Glutamatergic neuron (in vitro differentiated cells): ENCODE results near the gene DCTN5. TPM values are rescaled to one million over a fixed set of nuclear protein-coding genes. Genes with fewer than 3 reads are reported as not detected.

Experiments used
- DNase-seq: peaks from one replicate; pipeline ENCODE4 v3.0.0; 2022
- H3K27ac Mint-ChIP-seq: one replicate; pipeline ENCODE4 v1.8.0; 2020; ENCODE audit warnings: mild to moderate bottlenecking, mixed read lengths, inconsistent platforms; ENCODE audit not compliant: unreplicated experiment
- H3K27me3 Mint-ChIP-seq: one replicate; pipeline ENCODE4 v1.8.0; 2020; ENCODE audit warnings: mild to moderate bottlenecking, moderate library complexity, mixed read lengths, inconsistent platforms; ENCODE audit not compliant: unreplicated experiment
- H3K36me3 Mint-ChIP-seq: one replicate; pipeline ENCODE4 v1.8.0; 2020; ENCODE audit warnings: mild to moderate bottlenecking, mixed read lengths, inconsistent platforms; ENCODE audit not compliant: unreplicated experiment
- H3K4me1 Mint-ChIP-seq: one replicate; pipeline ENCODE4 v1.8.0; 2020; ENCODE audit warnings: mild to moderate bottlenecking, low read depth, mixed read lengths, inconsistent platforms; ENCODE audit not compliant: unreplicated experiment
- H3K4me3 Mint-ChIP-seq: one replicate; pipeline ENCODE4 v1.8.0; 2020; ENCODE audit warnings: mild to moderate bottlenecking, mixed read lengths, inconsistent platforms; ENCODE audit not compliant: unreplicated experiment
- H3K9me3 Mint-ChIP-seq: one replicate; pipeline ENCODE4 v1.8.0; 2020; ENCODE audit warnings: mild to moderate bottlenecking, moderate library complexity, mixed read lengths, inconsistent platforms; ENCODE audit not compliant: unreplicated experiment
- CTCF ChIP-seq: fragments of 200-600 bp; sonication (generic); IDR thresholded peaks from one replicate; pipeline ENCODE4 v1.5.0; 2021; ENCODE audit not compliant: partially characterized antibody, unreplicated experiment
- total RNA-seq: library from RNA; stranded (reverse); fragmentation: NEBNext Ultra II Directional; extraction: Animal tissue kit (Norgen Biotek cat#: 25700); gene quantifications from one replicate; pipeline ENCODE4 v1.2.1, GENCODE V29; 2021; ENCODE audit not compliant: unreplicated experiment

The DCTN5 gene
- total RNA-seq, 1 donor from 2014 or later: 96.5 TPM

- Mint-ChIP-seq H3K27me3 (no peaks in the 10 kb centered on the region), H3K4me1 (no peaks in the 10 kb centered on the region), H3K36me3 (no peaks in the 10 kb centered on the region), H3K27ac (no peak overlapping the region), H3K4me3 (no peak overlapping the region), H3K9me3 (peaks cover 2% of the 10 kb centered on the region)
- no peak for DNase-seq
- no peak for TF ChIP-seq CTCF
Measured at GRCh38 chr16:23651943-23652468, 10.7 kb downstream of the DCTN5 start.

- Mint-ChIP-seq H3K36me3 (no peaks in the 10 kb centered on the region), H3K4me1 (no peaks in the 10 kb centered on the region), H3K4me3 (no peak overlapping the region), H3K9me3 (no peaks in the 10 kb centered on the region), H3K27ac (no peak overlapping the region), H3K27me3 (no peaks in the 10 kb centered on the region)
- DNase-seq: no peak
- no peak for TF ChIP-seq CTCF
Measured at GRCh38 chr16:23663918-23664317, 22.7 kb downstream of the DCTN5 start.

- H3K9me3 Mint-ChIP-seq: no peaks in the 10 kb centered on the region
- H3K4me1 Mint-ChIP-seq: no peaks in the 10 kb centered on the region
- no peak overlapping the region for H3K27ac Mint-ChIP-seq
- no peak overlapping the region for H3K4me3 Mint-ChIP-seq
- H3K36me3 Mint-ChIP-seq: no peaks in the 10 kb centered on the region
- no peak for DNase-seq
- TF ChIP-seq CTCF: no peak
- H3K27me3 Mint-ChIP-seq: no peaks in the 10 kb centered on the region
Measured at GRCh38 chr16:23666571-23667354, 25.5 kb downstream of the DCTN5 start.

- no peak overlapping the region for H3K4me3 Mint-ChIP-seq
- no peaks in the 10 kb centered on the region for H3K4me1 Mint-ChIP-seq
- no peak for DNase-seq
- no peaks in the 10 kb centered on the region for H3K36me3 Mint-ChIP-seq
- no peaks in the 10 kb centered on the region for H3K27me3 Mint-ChIP-seq
- no peaks in the 10 kb centered on the region for H3K9me3 Mint-ChIP-seq
- H3K27ac Mint-ChIP-seq: no peak overlapping the region
- no peak for TF ChIP-seq CTCF
Measured at GRCh38 chr16:23667355-23667659, 26.0 kb downstream of the DCTN5 start.

GRCh38 chr16:23668225-23668624 lies 27.0 kb downstream of the DCTN5 start:
- Mint-ChIP-seq H3K36me3 (no peaks in the 10 kb centered on the region), H3K9me3 (no peaks in the 10 kb centered on the region), H3K4me1 (no peaks in the 10 kb centered on the region), H3K27me3 (no peaks in the 10 kb centered on the region), H3K4me3 (no peak overlapping the region), H3K27ac (no peak overlapping the region)
- TF ChIP-seq CTCF: no peak
- no peak for DNase-seq
